Measurements from ENCODE around the gene DDX47.
A peak's percentile ranks its signal among the peaks of the same experiment; 100 is the strongest.

GRCh38 chr12:12788675-12789368 is 24.3 kb upstream of the DDX47 start:
- TF ChIP-seq, protein P1, sequence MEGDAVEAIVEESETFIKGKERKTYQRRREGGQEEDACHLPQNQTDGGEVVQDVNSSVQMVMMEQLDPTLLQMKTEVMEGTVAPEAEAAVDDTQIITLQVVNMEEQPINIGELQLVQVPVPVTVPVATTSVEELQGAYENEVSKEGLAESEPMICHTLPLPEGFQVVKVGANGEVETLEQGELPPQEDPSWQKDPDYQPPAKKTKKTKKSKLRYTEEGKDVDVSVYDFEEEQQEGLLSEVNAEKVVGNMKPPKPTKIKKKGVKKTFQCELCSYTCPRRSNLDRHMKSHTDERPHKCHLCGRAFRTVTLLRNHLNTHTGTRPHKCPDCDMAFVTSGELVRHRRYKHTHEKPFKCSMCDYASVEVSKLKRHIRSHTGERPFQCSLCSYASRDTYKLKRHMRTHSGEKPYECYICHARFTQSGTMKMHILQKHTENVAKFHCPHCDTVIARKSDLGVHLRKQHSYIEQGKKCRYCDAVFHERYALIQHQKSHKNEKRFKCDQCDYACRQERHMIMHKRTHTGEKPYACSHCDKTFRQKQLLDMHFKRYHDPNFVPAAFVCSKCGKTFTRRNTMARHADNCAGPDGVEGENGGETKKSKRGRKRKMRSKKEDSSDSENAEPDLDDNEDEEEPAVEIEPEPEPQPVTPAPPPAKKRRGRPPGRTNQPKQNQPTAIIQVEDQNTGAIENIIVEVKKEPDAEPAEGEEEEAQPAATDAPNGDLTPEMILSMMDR (conservative IDR thresholded peaks at IDR 0.05; ENCODE audit: low read length): peak; percentile 92
- TF ChIP-seq EZH2phosphoT487 (IDR thresholded peaks at IDR 0.05; ENCODE audit: borderline replicate concordance, low read depth, low read length): no peak

All from OCI-LY7 (cell line).